HG03045 (cell line): Measurements from ENCODE around the gene RMDN3.

Experiments
- ATAC-seq: cut with Tn5 transposase; IDR thresholded peaks from one replicate; pipeline ENCODE4 v1.9.1; 2021; ENCODE audit warnings: mild to moderate bottlenecking, moderate library complexity; ENCODE audit not compliant: unreplicated experiment

The RMDN3 gene

DNA sequence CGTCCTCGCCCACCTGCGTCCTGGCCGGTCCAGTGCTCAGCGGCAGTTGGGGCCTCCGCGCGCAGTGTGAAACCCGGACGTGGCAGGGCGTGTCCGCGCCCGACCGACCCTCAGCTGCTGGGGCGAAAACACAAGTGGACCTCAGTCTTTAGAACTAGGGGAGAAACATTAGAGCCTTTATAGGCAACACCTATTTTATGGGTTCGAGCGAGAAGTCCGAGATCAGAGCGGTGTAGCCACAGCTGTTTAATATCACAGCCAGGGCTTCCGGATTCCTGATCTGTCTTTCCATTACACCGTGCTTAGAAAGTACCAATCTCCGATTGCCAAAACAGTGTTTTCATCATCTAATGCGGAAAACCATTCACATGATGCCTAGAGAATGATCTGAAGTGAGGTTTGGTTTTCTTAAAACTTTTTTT, 59.6 kb downstream of the RMDN3 start:
- ATAC-seq: peak; percentile 32

DNA sequence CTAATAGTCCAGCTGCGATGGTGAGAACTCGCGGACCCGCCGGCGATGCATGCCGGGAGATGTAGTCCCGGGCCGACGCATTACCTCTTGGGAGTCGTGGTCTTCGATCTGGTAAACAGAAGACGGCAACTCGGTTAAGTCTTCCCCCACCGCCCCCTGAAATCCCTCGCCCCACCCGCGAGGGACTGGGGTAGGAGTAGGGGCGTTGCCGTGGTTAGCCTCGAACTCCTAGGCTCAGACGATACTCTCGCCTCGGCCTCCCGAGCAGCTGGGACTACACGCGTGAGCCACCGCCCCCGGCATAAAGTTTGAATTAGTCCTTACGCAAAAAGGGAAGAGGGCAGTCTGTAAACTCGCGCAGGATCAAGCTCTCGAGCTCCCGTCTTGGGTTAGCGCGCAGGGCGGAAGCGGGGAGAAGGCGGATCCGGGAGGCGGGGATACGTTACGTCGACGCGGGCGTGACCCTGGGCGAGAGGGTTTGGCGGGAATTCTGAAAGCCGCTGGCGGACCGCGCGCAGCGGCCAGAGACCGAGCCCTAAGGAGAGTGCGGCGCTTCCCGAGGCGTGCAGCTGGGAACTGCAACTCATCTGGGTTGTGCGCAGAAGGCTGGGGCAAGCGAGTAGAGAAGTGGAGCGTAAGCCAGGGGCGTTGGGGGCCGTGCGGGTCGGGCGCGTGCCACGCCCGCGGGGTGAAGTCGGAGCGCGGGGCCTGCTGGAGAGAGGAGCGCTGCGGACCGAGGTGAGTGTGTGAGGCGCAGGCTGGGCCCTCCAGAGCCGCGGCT, 60.2 kb downstream of the RMDN3 start, which contains the start of gene RAD51:
Gene RAD51, plus strand, starts transcription at position 487 of the 781 bp plus-strand sequence. CDS start 3,585 bp downstream, outside the sequence.
- peak; percentile 85 for ATAC-seq

DNA sequence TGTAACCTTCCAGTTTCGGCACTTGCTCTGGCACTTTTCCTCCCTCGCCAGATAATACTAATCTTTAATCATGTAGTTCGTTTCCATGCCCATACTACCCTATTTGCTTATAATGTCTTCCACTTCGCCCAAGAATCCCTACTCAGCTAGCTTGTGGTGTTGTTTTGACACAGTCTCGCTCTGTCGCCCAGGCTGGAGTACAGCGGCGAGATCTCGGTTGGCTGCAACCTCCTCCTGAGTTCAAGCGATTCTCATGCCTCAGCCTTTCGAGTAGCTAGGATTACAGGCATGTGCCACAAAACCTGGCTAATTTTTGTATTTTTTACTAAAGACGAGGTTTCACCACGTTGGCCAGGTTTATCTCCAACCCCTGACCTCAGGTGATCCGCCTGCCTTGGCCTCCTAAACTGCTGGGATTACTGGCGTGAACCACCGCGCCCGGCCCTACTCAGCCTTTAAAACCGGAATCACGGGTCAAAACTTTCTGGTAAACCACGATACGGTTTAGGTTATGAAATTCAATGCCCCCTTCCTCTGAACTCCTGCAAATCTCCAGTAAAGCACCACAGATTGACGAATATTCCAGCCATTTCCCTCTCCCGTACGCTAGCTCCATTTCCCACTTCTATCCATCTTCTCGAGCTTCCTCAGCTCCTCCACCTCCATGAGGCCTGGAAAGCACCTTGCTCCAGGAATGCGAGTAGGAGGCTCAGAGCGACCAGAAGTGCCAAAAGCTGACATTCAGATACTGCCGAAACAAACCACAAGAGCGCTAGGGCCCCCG, 61.0 kb downstream of the RMDN3 start:
- ATAC-seq: peak; percentile 13

DNA sequence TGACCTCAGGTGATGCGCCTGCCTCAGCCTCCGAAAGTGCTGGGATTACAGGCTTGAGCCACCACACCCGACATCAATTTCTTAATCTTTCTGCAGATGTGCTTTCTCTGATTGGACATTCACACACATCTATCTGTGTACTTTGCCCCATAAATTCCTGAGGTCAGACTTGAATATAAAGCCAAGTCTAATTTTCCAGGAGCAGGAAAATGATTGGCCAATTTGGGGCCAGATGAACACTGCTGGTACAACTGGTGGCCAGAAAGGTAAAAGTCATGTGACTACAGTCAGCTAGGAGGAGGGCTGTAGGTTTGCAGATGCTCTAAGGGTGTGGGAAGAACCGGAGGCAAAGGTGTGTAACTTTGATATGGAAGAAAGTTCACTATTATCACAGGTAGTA, 63.3 kb downstream of the RMDN3 start:
- ATAC-seq: no peak

DNA sequence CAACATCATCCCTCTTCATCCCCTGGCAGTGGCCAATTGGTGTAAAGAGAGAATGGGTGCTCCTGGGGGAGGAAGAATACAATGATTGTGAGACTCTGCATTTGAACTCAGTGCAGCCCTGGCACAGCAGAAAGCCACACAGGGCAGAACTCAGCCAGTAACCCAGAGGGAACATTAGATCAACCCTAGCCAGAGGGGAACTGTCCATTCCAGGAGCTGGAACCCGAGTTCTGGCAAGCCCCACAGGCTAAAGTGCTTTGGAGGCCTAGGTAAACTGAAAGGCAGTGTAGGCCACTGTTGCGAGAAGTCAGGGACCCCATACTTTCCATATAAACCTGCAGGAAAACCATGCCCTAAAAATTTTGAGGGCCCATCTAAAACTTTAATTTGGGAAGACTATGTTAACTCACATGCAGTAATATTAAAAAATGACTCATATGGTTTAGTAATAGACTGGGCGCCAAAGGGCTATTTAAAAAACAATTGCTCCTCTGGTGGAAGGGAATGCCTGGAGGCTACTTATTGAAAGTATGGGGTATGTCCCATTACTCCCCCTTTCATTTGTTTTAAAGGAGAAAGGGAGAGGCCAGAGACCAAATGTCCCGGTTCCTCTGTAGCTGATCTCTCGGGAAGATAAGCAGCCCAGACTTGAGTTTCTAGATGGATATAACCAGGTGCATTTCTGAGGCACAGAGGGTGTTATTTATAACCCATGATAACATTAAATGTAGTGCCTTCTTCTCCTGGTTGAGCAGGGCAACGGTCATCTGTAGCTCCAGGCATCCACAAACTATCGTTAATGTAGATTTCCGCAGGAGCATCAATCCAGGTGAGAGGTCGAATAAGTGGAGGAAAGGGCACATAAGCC, 65.9 kb downstream of the RMDN3 start:
- no peak for ATAC-seq
